Gastrocnemius medialis (tissue), 4 donors: ENCODE data around the gene UGT1A10. TPM values are rescaled to one million over a fixed set of nuclear protein-coding genes. Genes with fewer than 3 reads are reported as not detected.

Experiments used
- ATAC-seq, 2 donors: fragments of 150-250 bp; one replicate each; pipeline ENCODE4 v1.9.1; 2016
- DNase-seq, 2 donors: peaks; one replicate each; pipeline ENCODE4 v3.0.0-alpha.2; 2019
- H3K27ac ChIP-seq, 4 donors: fragments of 200-600 bp; sonication (generic); 1 replicate in 1 of 4; 2 replicates in 3 of 4; pipeline ENCODE4 v1.5.1; 2016 to 2018; ENCODE audit warnings: mild to moderate bottlenecking in 2 of 4, moderate library complexity in 1 of 4
- H3K27me3 ChIP-seq, 3 donors: fragments of 200-600 bp; sonication (generic) in 2 of 3; 1 replicate in 1 of 3; 2 replicates in 2 of 3; pipeline versions ENCODE4 v1.5.1 to v1.6.0; 2016 to 2019; ENCODE audit warnings: mild to moderate bottlenecking in 1 of 3, moderate library complexity in 1 of 3
- H3K36me3 ChIP-seq, 2 donors: fragments of 200-600 bp; sonication (generic) in 1 of 2; one replicate each; pipeline ENCODE4 v1.5.1; 2017 to 2018
- H3K4me1 ChIP-seq, 2 donors: fragments of 200-600 bp; sonication (generic) in 1 of 2; one replicate each; pipeline ENCODE4 v1.5.1; 2016 to 2017; ENCODE audit warnings: mild to moderate bottlenecking in 2 of 2
- H3K4me3 ChIP-seq, 4 donors: fragments of 200-600 bp; sonication (generic) in 3 of 4; 1 replicate in 1 of 4; 2 replicates in 3 of 4; pipeline ENCODE4 v1.5.1; 2016 to 2019; ENCODE audit warnings: mild to moderate bottlenecking in 2 of 4
- H3K9me3 ChIP-seq, 3 donors: fragments of 200-600 bp; sonication (generic) in 2 of 3; 1 replicate in 1 of 3; 2 replicates in 2 of 3; pipeline ENCODE4 v1.5.1; 2016 to 2019
- POLR2A ChIP-seq, 2 donors: fragments of 450-650 bp; IDR thresholded peaks; one replicate each; pipeline ENCODE4 v1.6.1; 2017; ENCODE audit warnings: antibody characterized with exemption in 2 of 2, mild to moderate bottlenecking in 2 of 2, moderate library complexity in 2 of 2
- in situ Hi-C, 4 donors: fragments of 200-750 bp; cut with MboI; loops; one replicate each; pipeline versions ENCODE4 v1.15.0 to v1.8.0; 2017; ENCODE audit warnings: low sequenced_read_pairs in 4 of 4
- intact Hi-C: fragments of 100-400 bp; cut with DNase I; formaldehyde crosslinking; loops from one replicate; pipeline ENCODE4 v1.15.1; 2023; ENCODE audit warnings: low total_unique reads
- total RNA-seq, 4 donors: library from RNA; depleted of rRNA; stranded (reverse); fragments of >200 nt; gene quantifications; one replicate each; pipeline versions ENCODE4 v1.1.0 to v1.2.3, GENCODE V29; 2016
- TF ChIP-seq, protein P1 (sequence below), 5 experiments: fragments of 450-650 bp in 3 of 5; fragments of 200-600 bp in 2 of 5; sonication (generic) in 2 of 5; IDR thresholded peaks in 4 of 5; conservative IDR thresholded peaks in 1 of 5; 1 replicate in 4 of 5; 2 replicates in 1 of 5; pipeline ENCODE4 v1.5.1; 2016 to 2019; ENCODE audit warnings: antibody characterized with exemption in 5 of 5, mild to moderate bottlenecking in 3 of 5, moderate library complexity in 3 of 5

UGT1A10 gene
- total RNA-seq, 4 donors from 2014 or later, result 0.12 TPM; not detected in 3

DNA sequence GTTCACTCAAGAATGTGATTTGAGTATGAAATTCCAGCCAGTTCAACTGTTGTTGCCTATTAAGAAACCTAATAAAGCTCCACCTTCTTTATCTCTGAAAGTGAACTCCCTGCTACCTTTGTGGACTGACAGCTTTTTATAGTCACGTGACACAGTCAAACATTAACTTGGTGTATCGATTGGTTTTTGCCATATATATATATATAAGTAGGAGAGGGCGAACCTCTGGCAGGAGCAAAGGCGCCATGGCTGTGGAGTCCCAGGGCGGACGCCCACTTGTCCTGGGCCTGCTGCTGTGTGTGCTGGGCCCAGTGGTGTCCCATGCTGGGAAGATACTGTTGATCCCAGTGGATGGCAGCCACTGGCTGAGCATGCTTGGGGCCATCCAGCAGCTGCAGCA lies 123.8 kb downstream of the UGT1A10 start, which contains the start of gene UGT1A1:
UGT1A1 (plus strand) TSS at position 228 of the 400 bp plus-strand sequence; CDS start at position 246, 18 bp downstream.
- ATAC-seq (no peak), DNase-seq (no peak)
- no peaks in the 10 kb centered on the region for H3K27me3 ChIP-seq
- H3K4me3 ChIP-seq, result no peak within 1 kb of the TSS
- in situ Hi-C loops (no loop called here), intact Hi-C loops (no loop called here)
- TF ChIP-seq, protein P1, sequence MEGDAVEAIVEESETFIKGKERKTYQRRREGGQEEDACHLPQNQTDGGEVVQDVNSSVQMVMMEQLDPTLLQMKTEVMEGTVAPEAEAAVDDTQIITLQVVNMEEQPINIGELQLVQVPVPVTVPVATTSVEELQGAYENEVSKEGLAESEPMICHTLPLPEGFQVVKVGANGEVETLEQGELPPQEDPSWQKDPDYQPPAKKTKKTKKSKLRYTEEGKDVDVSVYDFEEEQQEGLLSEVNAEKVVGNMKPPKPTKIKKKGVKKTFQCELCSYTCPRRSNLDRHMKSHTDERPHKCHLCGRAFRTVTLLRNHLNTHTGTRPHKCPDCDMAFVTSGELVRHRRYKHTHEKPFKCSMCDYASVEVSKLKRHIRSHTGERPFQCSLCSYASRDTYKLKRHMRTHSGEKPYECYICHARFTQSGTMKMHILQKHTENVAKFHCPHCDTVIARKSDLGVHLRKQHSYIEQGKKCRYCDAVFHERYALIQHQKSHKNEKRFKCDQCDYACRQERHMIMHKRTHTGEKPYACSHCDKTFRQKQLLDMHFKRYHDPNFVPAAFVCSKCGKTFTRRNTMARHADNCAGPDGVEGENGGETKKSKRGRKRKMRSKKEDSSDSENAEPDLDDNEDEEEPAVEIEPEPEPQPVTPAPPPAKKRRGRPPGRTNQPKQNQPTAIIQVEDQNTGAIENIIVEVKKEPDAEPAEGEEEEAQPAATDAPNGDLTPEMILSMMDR (IDR thresholded peaks at IDR 0.05 in 4 of 5, conservative IDR thresholded peaks at IDR 0.05 in 1 of 5), result no peak
- no peak for TF ChIP-seq POLR2A (IDR thresholded peaks at IDR 0.05)
- no peak within 1 kb of the TSS for H3K27ac ChIP-seq
- H3K4me1 ChIP-seq, result no peaks in the 10 kb centered on the region
- H3K9me3 ChIP-seq, result no peaks in the 10 kb centered on the region
- H3K36me3 ChIP-seq, result no peaks in the 10 kb centered on the region

DNA sequence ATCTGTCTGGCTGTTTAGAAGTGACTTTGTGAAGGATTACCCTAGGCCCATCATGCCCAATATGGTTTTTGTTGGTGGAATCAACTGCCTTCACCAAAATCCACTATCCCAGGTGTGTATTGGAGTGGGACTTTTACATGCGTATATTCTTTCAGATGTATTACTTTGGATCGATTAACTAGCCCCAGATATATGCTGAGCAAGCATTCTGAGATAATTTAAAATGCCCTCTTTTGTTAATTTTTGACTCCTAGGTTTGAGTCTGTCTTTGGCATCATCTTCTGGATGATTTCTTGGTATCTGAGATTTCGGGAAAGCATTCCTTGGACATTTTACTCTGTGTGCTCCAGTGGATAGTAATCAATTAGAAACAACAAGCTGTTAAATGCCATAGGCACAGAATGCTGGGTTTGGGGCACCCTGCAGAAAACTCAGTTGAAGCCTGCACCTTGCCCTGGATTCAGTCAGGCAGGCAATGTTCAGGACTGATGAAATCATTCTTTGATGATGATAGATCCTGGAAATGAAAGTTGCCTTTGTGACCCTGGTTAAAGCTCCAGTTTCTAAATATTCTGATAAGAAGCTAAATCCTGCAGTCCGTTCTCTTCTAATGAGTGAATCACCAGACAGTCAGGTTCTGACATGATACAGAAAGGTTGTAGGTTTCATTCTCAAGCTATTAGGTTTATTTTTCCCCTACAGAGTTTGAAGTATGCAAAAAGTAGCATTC lies 125.0 kb downstream of the UGT1A10 start:
- no peak for TF ChIP-seq POLR2A (IDR thresholded peaks at IDR 0.05)
- TF ChIP-seq, protein P1 (IDR thresholded peaks at IDR 0.05 in 4 of 5, conservative IDR thresholded peaks at IDR 0.05 in 1 of 5), result no peak
- Histone ChIP-seq H3K4me3 (no peak overlapping the region), H3K9me3 (no peaks in the 10 kb centered on the region), H3K4me1 (no peaks in the 10 kb centered on the region), H3K27ac (no peak overlapping the region), H3K27me3 (no peaks in the 10 kb centered on the region), H3K36me3 (no peaks in the 10 kb centered on the region)
- DNase-seq, result no peak
- ATAC-seq, result no peak
- intact Hi-C loops (no loop called here), in situ Hi-C loops (no loop called here)

DNA sequence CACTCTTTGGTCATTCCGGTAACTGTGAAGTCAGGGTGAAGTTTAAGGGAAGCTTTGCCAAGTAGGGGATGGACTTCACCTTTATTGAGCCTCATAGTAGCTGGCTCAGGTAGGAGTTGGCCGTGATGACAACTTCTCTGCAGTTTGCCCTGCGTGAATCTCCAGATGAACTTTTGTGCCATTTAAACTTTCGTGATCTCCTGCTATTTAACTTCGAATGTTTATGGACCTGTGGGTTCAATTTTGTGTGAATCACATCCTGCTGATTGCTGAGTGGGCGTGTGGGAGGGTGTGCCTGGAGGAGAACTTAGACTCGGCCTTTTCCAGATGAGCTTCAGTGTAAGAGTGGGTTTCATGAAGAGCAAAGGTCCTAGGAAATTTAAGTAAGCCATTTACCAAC lies 128.0 kb downstream of the UGT1A10 start:
- intact Hi-C loops, result no loop called here
- no peaks in the 10 kb centered on the region for H3K9me3 ChIP-seq

DNA sequence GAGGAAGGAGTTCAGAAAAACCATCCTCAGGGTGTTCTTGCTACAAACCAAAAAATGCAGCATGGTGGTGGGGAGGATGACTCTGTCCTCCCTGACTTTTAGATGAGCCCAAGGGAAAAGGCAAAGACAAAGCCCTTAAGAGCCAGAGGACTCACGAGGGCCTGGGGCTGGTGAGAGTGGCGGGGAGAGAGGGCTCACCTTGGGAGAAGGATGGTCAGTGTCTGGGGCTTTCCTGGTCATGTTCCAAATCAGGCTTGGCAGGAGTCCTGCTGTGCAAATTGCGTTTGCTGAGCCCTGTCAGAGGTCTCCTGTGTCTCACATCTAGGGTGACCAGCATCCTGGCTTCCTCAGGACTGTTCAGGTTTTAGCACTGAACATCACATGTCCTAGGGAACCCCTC lies 128.5 kb downstream of the UGT1A10 start:
- in situ Hi-C loops, result no loop called here
- DNase-seq (no peak), ATAC-seq (no peak)
- Histone ChIP-seq H3K36me3 (no peaks in the 10 kb centered on the region), H3K27ac (no peak overlapping the region), H3K9me3 (no peaks in the 10 kb centered on the region), H3K4me3 (no peak overlapping the region), H3K4me1 (no peaks in the 10 kb centered on the region), H3K27me3 (peaks cover 0 to 2% (median 0%) of the 10 kb centered on the region in 3 donors)
- TF ChIP-seq POLR2A (IDR thresholded peaks at IDR 0.05), result no peak
- intact Hi-C loops, result no loop called here

More for the DNA sequence above, 128.0 kb downstream of the UGT1A10 start:
- TF ChIP-seq, protein P1 (IDR thresholded peaks at IDR 0.05 in 4 of 5, conservative IDR thresholded peaks at IDR 0.05 in 1 of 5), result no peak
- no peak for TF ChIP-seq POLR2A (IDR thresholded peaks at IDR 0.05)
- in situ Hi-C loops, result no loop called here
- ATAC-seq (no peak), DNase-seq (no peak)
- no peaks in the 10 kb centered on the region for H3K4me1 ChIP-seq
- H3K27me3 ChIP-seq, result peaks cover 0 to 2% (median 0%) of the 10 kb centered on the region in 3 donors
- H3K27ac ChIP-seq, result no peak overlapping the region
- H3K36me3 ChIP-seq, result no peaks in the 10 kb centered on the region
- H3K4me3 ChIP-seq, result no peak overlapping the region

DNA sequence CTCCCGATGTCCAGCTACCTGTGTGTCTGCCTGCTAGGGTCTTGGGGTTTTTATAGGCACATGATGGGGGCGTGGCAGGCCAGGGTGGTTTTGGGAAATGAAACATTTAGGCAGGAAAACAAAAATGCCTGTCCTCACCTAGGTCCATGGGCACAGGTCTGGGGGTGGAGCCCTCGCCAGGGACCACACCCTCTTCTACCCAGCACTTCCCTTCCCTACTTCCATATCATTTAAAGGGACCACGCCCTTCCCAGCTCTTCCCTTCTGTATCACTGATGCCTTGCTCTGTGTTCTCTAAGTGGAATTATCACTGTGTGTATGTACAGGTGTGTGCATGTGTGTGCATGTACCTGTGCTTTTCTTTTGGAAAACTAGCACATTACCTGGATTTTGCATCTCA lies 130.2 kb downstream of the UGT1A10 start:
- Histone ChIP-seq H3K36me3 (no peaks in the 10 kb centered on the region), H3K27me3 (peaks cover 0 to 2% (median 0%) of the 10 kb centered on the region in 3 donors), H3K27ac (no peak overlapping the region), H3K4me3 (no peak overlapping the region), H3K9me3 (no peaks in the 10 kb centered on the region), H3K4me1 (no peaks in the 10 kb centered on the region)
- intact Hi-C loops, result no loop called here
- DNase-seq (no peak), ATAC-seq (no peak)
- in situ Hi-C loops, result no loop called here
- no peak for TF ChIP-seq POLR2A (IDR thresholded peaks at IDR 0.05)
- TF ChIP-seq, protein P1 (IDR thresholded peaks at IDR 0.05 in 4 of 5, conservative IDR thresholded peaks at IDR 0.05 in 1 of 5), result no peak
